SK-N-SH treated with all-trans-retinoic acid at 6 μM for 48 hours (cell line): ENCODE measurements around the gene CALML3.

Experiments
- ATAC-seq: fragments of 200-7000 bp; cut with Tn5 transposase; 3 replicates; pipeline ENCODE4 v1.9.1; 2020; ENCODE audit warnings: mild to moderate bottlenecking, moderate library complexity
- ARNTL ChIP-seq: fragments of 450-650 bp; formaldehyde crosslinking; IDR thresholded peaks from 2 replicates; pipeline ENCODE4 v1.5.0; 2020; ENCODE audit warnings: low read depth, mild to moderate bottlenecking, moderate library complexity, borderline replicate concordance
- BACH2 ChIP-seq: fragments of 250-450 bp; sonication (Bioruptor Pico); IDR thresholded peaks from 2 replicates; pipeline ENCODE4 v1.9.0; 2021; ENCODE audit warnings: mild to moderate bottlenecking, borderline replicate concordance
- CREB5 ChIP-seq: fragments of 250-450 bp; sonication (Bioruptor Pico); IDR thresholded peaks from 2 replicates; pipeline ENCODE4 v1.5.1; 2020; ENCODE audit warnings: low read depth, mild to moderate bottlenecking, moderate library complexity
- CSDC2 ChIP-seq: fragments of 250-450 bp; sonication (Bioruptor Pico); IDR thresholded peaks from 2 replicates; pipeline ENCODE4 v1.5.0; 2020; ENCODE audit warnings: mild to moderate bottlenecking, moderate library complexity
- CSRNP3 ChIP-seq: fragments of 250-450 bp; sonication (Bioruptor Pico); IDR thresholded peaks from 2 replicates; pipeline ENCODE4 v1.5.1; 2021; ENCODE audit warnings: mild to moderate bottlenecking, moderate library complexity
- ISL1 ChIP-seq: fragments of 250-450 bp; sonication (Bioruptor Pico); IDR thresholded peaks from 2 replicates; pipeline ENCODE4 v2.1.2; 2022; ENCODE audit warnings: mild to moderate bottlenecking, moderate library complexity
- OSR1 ChIP-seq: fragments of 250-450 bp; sonication (Bioruptor Pico); IDR thresholded peaks from 2 replicates; pipeline ENCODE4 v1.8.0; 2022; ENCODE audit warnings: moderate library complexity, mild to moderate bottlenecking, inconsistent platforms
- PATZ1 ChIP-seq: fragments of 250-450 bp; sonication (Bioruptor Pico); IDR thresholded peaks from 2 replicates; pipeline ENCODE4 v1.8.0; 2020; ENCODE audit warnings: mild to moderate bottlenecking, moderate library complexity, borderline replicate concordance
- POU6F1 ChIP-seq: fragments of 250-450 bp; sonication (Bioruptor Pico); IDR thresholded peaks from 2 replicates; pipeline ENCODE4 v1.8.0; 2021; ENCODE audit warnings: low read depth, mild to moderate bottlenecking, moderate library complexity, borderline replicate concordance
- PPARA ChIP-seq: fragments of 250-450 bp; sonication (Bioruptor Pico); IDR thresholded peaks from 2 replicates; pipeline ENCODE4 v1.5.0; 2020; ENCODE audit warnings: mild to moderate bottlenecking, borderline replicate concordance
- RARB ChIP-seq: fragments of 250-450 bp; sonication (Bioruptor Pico); IDR thresholded peaks from 2 replicates; pipeline ENCODE4 v1.8.0; 2021; ENCODE audit warnings: mild to moderate bottlenecking, moderate library complexity
- SNAI2 ChIP-seq: fragments of 250-450 bp; sonication (Bioruptor Pico); IDR thresholded peaks from 2 replicates; pipeline ENCODE4 v1.5.0; 2020; ENCODE audit warnings: mild to moderate bottlenecking, moderate library complexity
- TCF4 ChIP-seq: fragments of 250-450 bp; sonication (Bioruptor Pico); IDR thresholded peaks from 2 replicates; pipeline ENCODE4 v1.8.0; 2021; ENCODE audit warnings: mild to moderate bottlenecking, moderate library complexity, borderline replicate concordance
- TOX ChIP-seq: fragments of 250-450 bp; sonication (Bioruptor Pico); IDR thresholded peaks from 2 replicates; pipeline ENCODE4 v1.8.0; 2021; ENCODE audit warnings: mild to moderate bottlenecking, moderate library complexity, borderline replicate concordance
- TSHZ2 ChIP-seq: fragments of 250-450 bp; sonication (Bioruptor Pico); IDR thresholded peaks from 2 replicates; pipeline ENCODE4 v1.5.0; 2020; ENCODE audit warnings: mild to moderate bottlenecking, moderate library complexity
- ZC3H10 ChIP-seq: fragments of 250-450 bp; sonication (Bioruptor Pico); IDR thresholded peaks from 2 replicates; pipeline ENCODE4 v1.5.1; 2021; ENCODE audit warnings: mild to moderate bottlenecking, moderate library complexity
- ZFP3 ChIP-seq: fragments of 250-450 bp; sonication (Bioruptor Pico); IDR thresholded peaks from 2 replicates; pipeline ENCODE4 v1.5.0; 2020; ENCODE audit warnings: mild to moderate bottlenecking, moderate library complexity
- ZFP30 ChIP-seq: fragments of 450-650 bp; formaldehyde crosslinking; IDR thresholded peaks from 2 replicates; pipeline ENCODE4 v1.5.0; 2022; ENCODE audit warnings: mild to moderate bottlenecking, moderate library complexity
- ZNF565 ChIP-seq: fragments of 450-650 bp; formaldehyde crosslinking; conservative IDR thresholded peaks from 2 replicates; pipeline ENCODE4 v1.5.0; 2020; ENCODE audit warnings: low read depth, mild to moderate bottlenecking, moderate library complexity
- ZNF8 ChIP-seq: fragments of 450-650 bp; formaldehyde crosslinking; IDR thresholded peaks from 2 replicates; pipeline ENCODE4 v1.5.0; 2020; ENCODE audit warnings: mild to moderate bottlenecking, moderate library complexity

CALML3 gene

GRCh38 chr10:5502571-5503476 is 21.9 kb upstream of the CALML3 start:
- no peak for TF ChIP-seq POU6F1
- TF ChIP-seq ZFP3 (CRISPR knock-in tag), result no peak
- no peak for TF ChIP-seq ISL1 (CRISPR knock-in tag)
- no peak for TF ChIP-seq ARNTL (CRISPR knock-in tag)
- no peak for TF ChIP-seq CSDC2
- no peak for TF ChIP-seq ZFP30 (CRISPR knock-in tag)

GRCh38 chr10:5503477-5503835 is 21.3 kb upstream of the CALML3 start:
- no peak for ATAC-seq
- TF ChIP-seq ZNF565 (CRISPR knock-in tag), result no peak
- TF ChIP-seq POU6F1, result no peak
- no peak for TF ChIP-seq RARB (CRISPR knock-in tag)
- no peak for TF ChIP-seq CSRNP3 (CRISPR knock-in tag)
- no peak for TF ChIP-seq PATZ1
- no peak for TF ChIP-seq TSHZ2 (CRISPR knock-in tag)
- TF ChIP-seq TCF4 (CRISPR knock-in tag), result no peak
- TF ChIP-seq BACH2 (CRISPR knock-in tag), result no peak
- TF ChIP-seq SNAI2 (CRISPR knock-in tag), result no peak
- no peak for TF ChIP-seq CSDC2
- TF ChIP-seq ZNF8 (CRISPR knock-in tag), result no peak
- TF ChIP-seq ZFP3 (CRISPR knock-in tag), result no peak
- no peak for TF ChIP-seq ZFP30 (CRISPR knock-in tag)
- TF ChIP-seq OSR1 (CRISPR knock-in tag), result no peak
- TF ChIP-seq TOX (CRISPR knock-in tag), result no peak
- TF ChIP-seq PPARA (CRISPR knock-in tag), result no peak
- TF ChIP-seq ZC3H10, result no peak
- TF ChIP-seq CREB5 (CRISPR knock-in tag), result no peak

More at GRCh38 chr10:5502571-5503476, 21.9 kb upstream of the CALML3 start:
- no peak for ATAC-seq
